BJ (cell line): ENCODE results near the gene DZANK1. TPM values are rescaled to one million over a fixed set of nuclear protein-coding genes. Genes with fewer than 3 reads are reported as not detected.

Experiments
- CTCF ChIA-PET: fragments of 350-600 bp; formaldehyde crosslinking; extraction: SDS; loops from one replicate; lab custom pipeline; 2021; ENCODE audit warnings: antibody characterized with exemption, inconsistent platforms; lab: Yijun Ruan, JAX
- POLR2A ChIA-PET: fragments of 300-600 bp; sonication (Branson Sonifier 250); formaldehyde crosslinking; extraction: SDS; loops from one replicate; lab custom pipeline; 2021; ENCODE audit warnings: antibody characterized with exemption; lab: Charles Lee
- DNase-seq: peaks from one replicate; pipeline ENCODE4 v3.0.0-alpha.2; 2011; ENCODE audit warnings: low read depth
- H3K27me3 ChIP-seq: 2 replicates; pipeline ENCODE4 v1.6.0; 2011; ENCODE audit warnings: low read length; ENCODE audit not compliant: control insufficient read depth, insufficient read depth
- H3K36me3 ChIP-seq: 2 replicates; pipeline ENCODE4 v1.5.1; 2011; ENCODE audit warnings: low read length; ENCODE audit not compliant: control insufficient read depth, insufficient read depth
- H3K4me3 ChIP-seq: 2 replicates; pipeline ENCODE4 v1.5.1; 2011; ENCODE audit warnings: low read depth, mild to moderate bottlenecking, control low read depth, low read length
- polyA plus RNA-seq: library from polyadenylated mRNA; depleted of rRNA; stranded (reverse); fragments of >200 nt; gene quantifications from 2 replicates; pipeline ENCODE4 v1.2.3, GENCODE V29; 2011
- TF ChIP-seq, protein P1 (sequence below): IDR thresholded peaks from 2 replicates; pipeline ENCODE4 v1.5.1; 2011; ENCODE audit warnings: low read depth, mild to moderate bottlenecking, control low read depth, inconsistent platforms, low read length, moderate library complexity; ENCODE audit not compliant: insufficient read depth

Gene DZANK1
- polyA plus RNA-seq, 1 experiment: 2.0 TPM

DNA sequence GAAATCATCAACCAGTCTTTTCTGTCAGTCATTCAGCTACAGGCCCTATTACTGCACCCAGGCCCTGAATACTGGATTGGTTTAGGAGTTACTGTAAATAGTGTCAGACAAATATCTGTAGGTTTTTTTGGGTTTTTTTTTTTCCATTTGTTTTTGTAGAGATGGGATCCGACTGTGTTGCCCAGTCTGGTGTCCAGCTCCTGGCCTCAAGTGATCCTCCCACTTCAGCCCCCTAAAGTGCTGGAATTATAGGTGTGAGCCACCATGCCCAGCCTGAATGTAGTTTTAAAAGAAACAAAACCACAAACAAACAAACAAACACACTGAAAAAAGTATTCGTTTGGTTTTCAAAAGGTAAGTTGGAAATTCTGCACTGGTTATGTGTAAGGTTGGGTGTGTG, 39.6 kb downstream of the DZANK1 start:
- no peak for DNase-seq
- no peaks in the 10 kb centered on the region for H3K27me3 ChIP-seq
- H3K36me3 ChIP-seq: no peaks in the 10 kb centered on the region
- ChIA-PET POLR2A (no interaction called here), CTCF (interaction anchor here (1.8 kb wide), 1 partner anchor 15 kb away, joined by 4 read pairs; no protein-coding TSS in a partner anchor)
- TF ChIP-seq, protein P1, sequence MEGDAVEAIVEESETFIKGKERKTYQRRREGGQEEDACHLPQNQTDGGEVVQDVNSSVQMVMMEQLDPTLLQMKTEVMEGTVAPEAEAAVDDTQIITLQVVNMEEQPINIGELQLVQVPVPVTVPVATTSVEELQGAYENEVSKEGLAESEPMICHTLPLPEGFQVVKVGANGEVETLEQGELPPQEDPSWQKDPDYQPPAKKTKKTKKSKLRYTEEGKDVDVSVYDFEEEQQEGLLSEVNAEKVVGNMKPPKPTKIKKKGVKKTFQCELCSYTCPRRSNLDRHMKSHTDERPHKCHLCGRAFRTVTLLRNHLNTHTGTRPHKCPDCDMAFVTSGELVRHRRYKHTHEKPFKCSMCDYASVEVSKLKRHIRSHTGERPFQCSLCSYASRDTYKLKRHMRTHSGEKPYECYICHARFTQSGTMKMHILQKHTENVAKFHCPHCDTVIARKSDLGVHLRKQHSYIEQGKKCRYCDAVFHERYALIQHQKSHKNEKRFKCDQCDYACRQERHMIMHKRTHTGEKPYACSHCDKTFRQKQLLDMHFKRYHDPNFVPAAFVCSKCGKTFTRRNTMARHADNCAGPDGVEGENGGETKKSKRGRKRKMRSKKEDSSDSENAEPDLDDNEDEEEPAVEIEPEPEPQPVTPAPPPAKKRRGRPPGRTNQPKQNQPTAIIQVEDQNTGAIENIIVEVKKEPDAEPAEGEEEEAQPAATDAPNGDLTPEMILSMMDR: no peak
- H3K4me3 ChIP-seq: no peak overlapping the region

DNA sequence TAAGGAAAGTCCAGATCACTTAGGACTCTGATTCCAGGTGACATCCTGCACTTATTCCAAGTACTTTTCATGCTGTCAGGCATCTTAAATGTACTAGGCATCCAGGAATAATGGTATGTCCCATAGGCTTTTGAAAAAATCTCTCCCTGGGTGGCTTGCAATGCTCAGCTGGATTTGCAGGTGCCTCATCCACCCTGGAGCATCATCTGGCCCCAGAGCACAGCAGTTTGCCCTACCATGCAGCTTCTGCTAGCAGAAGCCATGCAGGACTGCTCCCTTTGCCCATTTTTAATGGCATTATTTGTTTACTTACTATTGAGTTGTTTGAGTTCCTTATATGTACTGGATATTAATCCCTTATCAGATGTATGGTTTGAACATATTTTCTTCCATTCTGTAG, 45.2 kb downstream of the DZANK1 start:
- CTCF ChIA-PET: no interaction called here
- POLR2A ChIA-PET: no interaction called here

DNA sequence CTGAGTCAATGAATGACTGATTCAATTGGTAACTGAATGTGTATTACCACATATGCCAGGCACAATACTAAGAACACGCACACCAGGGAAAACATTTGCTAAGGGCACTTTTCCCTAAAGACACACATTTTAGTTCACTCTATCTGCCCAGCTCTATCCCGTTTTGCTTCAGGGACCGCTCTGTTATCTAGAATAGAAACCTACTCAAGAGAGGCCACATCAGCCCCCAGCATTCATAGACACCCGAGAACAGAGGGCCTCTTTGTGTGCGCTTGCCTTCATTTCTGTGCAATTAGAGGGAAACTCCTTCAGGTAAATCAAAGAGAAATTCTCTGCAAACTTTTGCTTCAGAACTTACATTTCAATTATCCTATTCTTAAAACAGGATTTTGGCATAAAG, 50.3 kb downstream of the DZANK1 start:
- ChIA-PET CTCF (interaction anchor here (1.0 to 1.4 kb wide), 2 partner anchors 17 to 19 kb away, joined by 3 read pairs; no protein-coding TSS in a partner anchor), POLR2A (no interaction called here)
- H3K27me3 ChIP-seq: no peaks in the 10 kb centered on the region
- DNase-seq: no peak
- H3K4me3 ChIP-seq: no peak overlapping the region
- TF ChIP-seq, protein P1: no peak
- H3K36me3 ChIP-seq: no peaks in the 10 kb centered on the region

More for the DNA sequence above, 45.2 kb downstream of the DZANK1 start:
- no peak overlapping the region for H3K4me3 ChIP-seq
- TF ChIP-seq, protein P1: no peak
- H3K27me3 ChIP-seq: no peaks in the 10 kb centered on the region
- no peaks in the 10 kb centered on the region for H3K36me3 ChIP-seq
- DNase-seq: no peak

DNA sequence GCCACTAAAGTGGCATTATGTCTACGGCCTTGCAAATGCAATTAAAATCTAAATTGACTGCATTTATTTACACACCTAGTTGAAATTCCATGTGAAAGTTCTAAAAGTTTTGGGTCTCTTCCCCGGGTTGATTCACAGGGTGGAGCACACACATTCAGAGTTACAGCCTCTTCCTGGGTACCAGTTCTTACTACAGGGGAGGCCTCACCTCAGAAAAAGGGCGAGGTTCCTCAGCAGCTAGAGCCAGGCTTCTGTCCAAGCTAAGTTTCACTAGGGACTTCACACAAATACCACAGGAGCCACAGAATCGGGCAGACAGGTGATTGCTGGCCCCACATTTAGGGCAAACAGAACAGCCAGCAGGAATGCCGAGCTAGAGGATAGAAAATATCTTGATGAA, 52.7 kb downstream of the DZANK1 start:
- H3K27me3 ChIP-seq: no peaks in the 10 kb centered on the region
- no peak overlapping the region for H3K4me3 ChIP-seq
- DNase-seq: no peak
- ChIA-PET CTCF (interaction anchor here (0.6 to 1.3 kb wide), 5 partner anchors 21 to 113 kb away, joined by 3 to 4 read pairs (median 3); partner anchors contain the start of genes DZANK1 and POLR3F), POLR2A (no interaction called here)
- TF ChIP-seq, protein P1: no peak
- no peaks in the 10 kb centered on the region for H3K36me3 ChIP-seq

DNA sequence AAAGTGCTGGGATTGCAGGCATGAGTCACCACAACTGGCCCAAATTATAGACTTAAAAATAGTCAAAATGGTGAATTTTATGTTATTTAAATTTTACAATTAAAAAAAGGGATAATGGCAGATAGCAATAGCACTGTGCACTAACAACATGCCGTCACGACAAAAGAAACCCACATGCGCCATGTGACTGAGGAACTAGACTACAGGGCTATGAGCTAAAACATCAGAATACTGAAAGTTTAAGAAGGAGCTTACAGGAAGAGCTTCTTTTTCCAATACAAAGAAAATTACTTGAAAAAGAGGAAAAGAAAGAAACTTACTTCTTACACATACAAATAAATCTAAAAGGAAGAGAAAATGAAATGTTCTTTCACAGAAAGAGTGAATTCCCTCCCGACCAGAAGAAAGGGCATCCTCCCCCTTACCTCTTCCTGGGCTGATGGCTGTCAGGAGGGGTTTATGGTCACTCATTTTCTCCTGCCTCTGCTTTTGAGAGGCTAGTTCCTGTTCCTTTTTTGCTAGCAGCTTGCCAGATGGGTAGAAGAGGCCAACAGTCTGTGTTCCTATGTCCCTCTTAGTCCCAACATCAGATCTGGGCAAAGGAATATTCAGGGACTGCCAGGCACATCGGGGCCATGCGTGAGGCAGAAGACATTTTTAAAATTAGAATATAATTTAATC, 54.5 kb downstream of the DZANK1 start:
- ChIA-PET POLR2A (no interaction called here), CTCF (interaction anchor here (0.6 to 1.8 kb wide), 6 partner anchors 14 to 461 kb away, joined by 3 to 5 read pairs (median 4); partner anchors contain the start of gene RBBP9)
- Histone ChIP-seq H3K27me3 (no peaks in the 10 kb centered on the region), H3K4me3 (no peak overlapping the region), H3K36me3 (no peaks in the 10 kb centered on the region)
- TF ChIP-seq, protein P1: no peak
- DNase-seq: no peak
